HEK293 (cell line): ENCODE measurements around the gene ZNF79.
A peak's percentile ranks its signal among the peaks of the same experiment; 100 is the strongest.

ENCODE experiments used
- CTCF ChIA-PET: fragments of 350-600 bp; formaldehyde crosslinking; extraction: SDS; loops from one replicate; lab custom pipeline; 2021; ENCODE audit warnings: antibody characterized with exemption; lab: Yijun Ruan, JAX
- POLR2A ChIA-PET: fragments of 300-600 bp; formaldehyde crosslinking; extraction: SDS; loops from one replicate; lab custom pipeline; 2020; ENCODE audit warnings: antibody characterized with exemption, inconsistent platforms; lab: Yijun Ruan, JAX
- H3K27ac ChIP-seq: fragments of 200-500 bp; sonication (Bioruptor generic); 2 replicates; pipeline ENCODE4 v1.5.1; 2014; ENCODE audit warnings: low read depth, low read length, control low read depth, inconsistent platforms; ENCODE audit errors: extremely low read depth
- H3K36me3 ChIP-seq, 2 experiments: fragments of 200-500 bp in 1 of 2; sonication (Bioruptor generic) in 1 of 2; 1 replicate in 1 of 2; 2 replicates in 1 of 2; pipeline ENCODE4 v1.5.1; 2014 to 2017; ENCODE audit warnings: inconsistent platforms in 2 of 2, low read length in 2 of 2; ENCODE audit not compliant: control insufficient read depth in 2 of 2, insufficient read depth in 1 of 2
- H3K4me1 ChIP-seq: fragments of 200-500 bp; sonication (Bioruptor generic); 2 replicates; pipeline ENCODE4 v1.5.1; 2014; ENCODE audit warnings: mild to moderate bottlenecking, low read length, inconsistent platforms; ENCODE audit not compliant: control insufficient read depth, insufficient read depth
- H3K4me3 ChIP-seq: 2 replicates; pipeline ENCODE4 v1.5.1; 2011; ENCODE audit warnings: low read depth, mild to moderate bottlenecking, control low read depth, low read length, moderate library complexity
- H3K9me3 ChIP-seq: fragments of 200-500 bp; sonication (Bioruptor generic); 2 replicates; pipeline ENCODE4 v1.5.1; 2014; ENCODE audit warnings: low read depth, low read length, inconsistent platforms; ENCODE audit not compliant: control insufficient read depth, insufficient read depth
- BCL11B ChIP-seq: fragments of 450-650 bp; formaldehyde crosslinking; IDR thresholded peaks from 2 replicates; pipeline ENCODE4 v1.5.1; 2016; ENCODE audit warnings: low read depth, missing biosample characterization, missing genetic modification characterization
- IKZF3 ChIP-seq: fragments of 450-650 bp; IDR thresholded peaks from 2 replicates; pipeline ENCODE4 v1.5.0; 2018; ENCODE audit warnings: missing biosample characterization, mild to moderate bottlenecking, missing genetic modification characterization, moderate library complexity
- INSM2 ChIP-seq: fragments of 450-650 bp; formaldehyde crosslinking; IDR thresholded peaks from 2 replicates; pipeline ENCODE4 v1.5.1; 2016; ENCODE audit warnings: missing biosample characterization, missing genetic modification characterization
- REPIN1 ChIP-seq: fragments of 450-650 bp; formaldehyde crosslinking; IDR thresholded peaks from 2 replicates; pipeline ENCODE4 v1.5.1; 2017; ENCODE audit warnings: missing biosample characterization, missing genetic modification characterization, low read depth
- SP3 ChIP-seq: fragments of 450-650 bp; formaldehyde crosslinking; IDR thresholded peaks from 2 replicates; pipeline ENCODE4 v1.5.1; 2016; ENCODE audit warnings: missing biosample characterization, missing genetic modification characterization
- ZBTB1 ChIP-seq: fragments of 450-650 bp; formaldehyde crosslinking; IDR thresholded peaks from 2 replicates; pipeline ENCODE4 v1.5.1; 2016; ENCODE audit warnings: missing biosample characterization, missing genetic modification characterization
- ZBTB21 ChIP-seq: fragments of 450-650 bp; formaldehyde crosslinking; IDR thresholded peaks from 2 replicates; pipeline ENCODE4 v1.5.1; 2017; ENCODE audit warnings: missing biosample characterization, missing genetic modification characterization
- ZNF138 ChIP-seq: fragments of 450-650 bp; formaldehyde crosslinking; IDR thresholded peaks from 2 replicates; pipeline ENCODE4 v1.5.1; 2016; ENCODE audit warnings: missing biosample characterization, missing genetic modification characterization, borderline replicate concordance
- ZNF157 ChIP-seq: fragments of 450-650 bp; formaldehyde crosslinking; IDR thresholded peaks from 2 replicates; pipeline ENCODE4 v1.5.1; 2016; ENCODE audit warnings: missing biosample characterization, missing genetic modification characterization
- ZNF19 ChIP-seq: fragments of 450-650 bp; formaldehyde crosslinking; IDR thresholded peaks from 2 replicates; pipeline ENCODE4; 2016; ENCODE audit warnings: missing biosample characterization, missing genetic modification characterization, low read depth
- ZNF214 ChIP-seq: fragments of 450-650 bp; formaldehyde crosslinking; IDR thresholded peaks from 2 replicates; pipeline ENCODE4 v1.5.1; 2017; ENCODE audit warnings: missing biosample characterization, mild to moderate bottlenecking, missing genetic modification characterization, borderline replicate concordance
- ZNF280D ChIP-seq: fragments of 450-650 bp; formaldehyde crosslinking; IDR thresholded peaks from 2 replicates; pipeline ENCODE4 v1.5.1; 2016; ENCODE audit warnings: missing biosample characterization, missing genetic modification characterization
- ZNF354C ChIP-seq: fragments of 450-650 bp; formaldehyde crosslinking; IDR thresholded peaks from 2 replicates; pipeline ENCODE4 v1.5.1; 2016; ENCODE audit warnings: missing biosample characterization, missing genetic modification characterization, low read depth, borderline replicate concordance
- ZNF521 ChIP-seq: fragments of 450-650 bp; formaldehyde crosslinking; IDR thresholded peaks from 2 replicates; pipeline ENCODE4 v1.5.1; 2017; ENCODE audit warnings: missing biosample characterization, mild to moderate bottlenecking, missing genetic modification characterization
- ZNF585B ChIP-seq: fragments of 450-650 bp; formaldehyde crosslinking; IDR thresholded peaks from 2 replicates; pipeline ENCODE4 v1.5.1; 2016; ENCODE audit warnings: missing biosample characterization, missing genetic modification characterization
- ZNF776 ChIP-seq: fragments of 450-650 bp; formaldehyde crosslinking; IDR thresholded peaks from 2 replicates; pipeline ENCODE4 v1.5.0; 2017; ENCODE audit warnings: missing biosample characterization, missing genetic modification characterization, borderline replicate concordance

ZNF79 gene

GRCh38 chr9:127418037-127418471 is 6.1 kb upstream of the ZNF79 start (continued):
- no peak for TF ChIP-seq ZNF354C (tag by site-specific recombination)

DNA sequence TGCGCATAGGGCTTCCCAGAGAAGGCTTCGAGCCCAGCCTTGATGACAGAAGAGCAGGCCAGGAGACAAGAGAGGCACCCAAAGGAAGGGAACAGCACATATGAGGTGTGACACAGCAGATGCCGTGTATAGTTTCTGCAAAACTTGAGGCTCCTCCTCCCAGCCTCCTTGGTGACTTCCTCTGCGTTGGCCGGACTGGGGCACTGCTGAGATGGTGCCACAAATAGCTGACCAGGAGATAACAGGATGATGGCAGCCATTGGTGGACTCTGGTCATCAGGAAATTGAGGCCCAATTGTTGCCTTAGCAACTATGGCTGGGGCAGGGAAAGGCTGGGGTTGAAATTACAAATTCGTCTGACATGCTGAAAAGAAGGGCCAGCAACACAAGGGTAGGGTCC is 4.8 kb upstream of the ZNF79 start:
- POLR2A ChIA-PET, result no interaction called here
- CTCF ChIA-PET, result interaction anchor here (0.6 to 0.7 kb wide), 2 partner anchors 16 to 45 kb away, joined by 3 read pairs; no protein-coding TSS in a partner anchor

DNA sequence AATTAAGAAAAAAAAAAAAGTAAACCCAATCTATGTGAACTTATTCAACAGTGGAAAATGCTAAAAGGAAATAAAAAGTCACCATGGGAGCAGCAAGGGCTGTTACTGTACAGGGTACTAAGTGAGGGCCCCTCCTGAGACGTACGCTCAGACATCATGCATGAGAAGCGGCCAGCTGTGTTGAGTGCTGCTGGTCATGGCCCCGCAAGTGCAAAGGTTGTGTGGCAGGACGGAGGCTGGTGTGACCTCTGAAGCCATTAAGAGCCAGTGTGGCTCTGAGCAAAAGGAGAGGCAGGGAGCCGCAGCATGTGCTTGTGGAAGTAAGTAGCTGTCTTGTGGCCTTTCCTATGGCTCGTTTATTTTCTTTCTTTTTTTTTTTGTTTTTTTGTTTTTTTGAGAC is 3.1 kb upstream of the ZNF79 start:
- TF ChIP-seq ZNF521, result no peak
- TF ChIP-seq ZBTB1 (tag by site-specific recombination), result no peak
- no peak for TF ChIP-seq ZNF280D (tag by site-specific recombination)
- H3K27ac ChIP-seq, result no peak overlapping the region
- peaks cover 0 to 2% of the 10 kb centered on the region in 2 experiments; a peak in 1 of 3 replicates for H3K36me3 ChIP-seq
- H3K4me1 ChIP-seq, result 0 out of 2 replicates have a peak, but pooled peaks cover 5% of the 10 kb centered on the region
- H3K9me3 ChIP-seq, result no peaks in the 10 kb centered on the region
- ChIA-PET POLR2A (interaction anchor here (0.7 to 1.7 kb wide), 5 partner anchors 14 to 55 kb away, joined by 3 to 10 read pairs (median 5); partner anchors contain the start of genes LRSAM1, RPL12 and SLC2A8), CTCF (interaction anchor here (0.6 to 1.4 kb wide), 4 partner anchors 34 to 497 kb away, joined by 3 read pairs; no protein-coding TSS in a partner anchor)
- no peak overlapping the region for H3K4me3 ChIP-seq

More for the DNA sequence above, 4.8 kb upstream of the ZNF79 start:
- TF ChIP-seq ZNF776 (no peak), ZNF214 (tag by site-specific recombination) (no peak), INSM2 (tag by site-specific recombination) (no peak), ZNF157 (tag by site-specific recombination) (no peak), IKZF3 (tag by site-specific recombination) (no peak), ZNF138 (tag by site-specific recombination) (no peak), SP3 (tag by site-specific recombination) (no peak), REPIN1 (tag by site-specific recombination) (no peak)
- H3K4me3 ChIP-seq, result no peak overlapping the region
- no peaks in the 10 kb centered on the region for H3K9me3 ChIP-seq
- no peaks in the 10 kb centered on the region for H3K36me3 ChIP-seq
- H3K4me1 ChIP-seq, result 0 out of 2 replicates have a peak, but pooled peaks cover 5% of the 10 kb centered on the region
- H3K27ac ChIP-seq, result no peak overlapping the region

GRCh38 chr9:127422133-127422782 is 1.9 kb upstream of the ZNF79 start:
- Histone ChIP-seq H3K36me3 (peaks cover 0 to 8% of the 10 kb centered on the region in 2 experiments; a peak in 2 of 3 replicates), H3K4me3 (no peak overlapping the region), H3K27ac (no peak overlapping the region), H3K9me3 (no peaks in the 10 kb centered on the region), H3K4me1 (0 out of 2 replicates have a peak, but pooled peaks cover 5% of the 10 kb centered on the region)
- POLR2A ChIA-PET, result interaction anchor here (0.5 to 3.0 kb wide), 4 partner anchors 11 to 174 kb away, joined by 3 to 46 read pairs (median 24); partner anchors contain the start of genes LRSAM1, RPL12 and SLC2A8
- CTCF ChIA-PET, result interaction anchor here (0.7 kb wide), 1 partner anchor 21 kb away, joined by 3 read pairs; no protein-coding TSS in a partner anchor
- no peak for TF ChIP-seq ZNF19
- TF ChIP-seq ZBTB21 (tag by site-specific recombination), result no peak
- peak; percentile 33; the same call in 1 of the 2 replicates for TF ChIP-seq BCL11B (tag by site-specific recombination)
- TF ChIP-seq ZNF585B (tag by site-specific recombination), result peak; percentile 86
